SU-DHL-6 (cell line): Measurements from ENCODE around the gene ZNF385C.
"Not testable (repeated sequence)": the region's sequence is repeated elsewhere in the genome, so short reads cannot be mapped to it uniquely, and the experiment has no call there.

Experiments used
- H2AFZ ChIP-seq: fragments of 200-600 bp; sonication (generic); 2 replicates; pipeline ENCODE4 v1.6.1; 2014; ENCODE audit warnings: low read depth, mild to moderate bottlenecking, moderate library complexity, mixed read lengths, antibody characterized with exemption, low read length; ENCODE audit not compliant: severe bottlenecking
- H3F3A ChIP-seq: fragments of 200-600 bp; shearing (Covaris generic); 2 replicates; pipeline ENCODE4 v1.6.0; 2016; ENCODE audit warnings: antibody characterized with exemption, mild to moderate bottlenecking; ENCODE audit not compliant: insufficient read depth
- H3K27ac ChIP-seq: fragments of 200-600 bp; sonication (generic); 2 replicates; pipeline ENCODE4 v1.5.1; 2016; ENCODE audit warnings: low read depth, mild to moderate bottlenecking, low read length, moderate library complexity, mixed read lengths
- H3K27me3 ChIP-seq: fragments of 200-600 bp; sonication (generic), shearing (Covaris generic); 2 replicates; pipeline ENCODE4 v1.6.0; 2014; ENCODE audit warnings: mild to moderate bottlenecking, low read length
- H3K36me3 ChIP-seq: fragments of 200-600 bp; sonication (generic); 2 replicates; pipeline ENCODE4 v1.6.1; 2014; ENCODE audit warnings: mild to moderate bottlenecking, low read length, mixed read lengths
- H3K4me2 ChIP-seq: fragments of 300-600, 200-600 bp; shearing (Covaris generic), sonication (generic); 2 replicates; pipeline ENCODE4 v1.6.0; 2014; ENCODE audit warnings: low read length, low read depth, mild to moderate bottlenecking; ENCODE audit not compliant: poor library complexity, severe bottlenecking
- H3K4me3 ChIP-seq: fragments of 200-600 bp; sonication (generic); 2 replicates; pipeline ENCODE4 v1.5.1; 2014; ENCODE audit warnings: antibody characterized with exemption, low read length, mild to moderate bottlenecking, mixed read lengths; ENCODE audit not compliant: insufficient read depth, poor library complexity, severe bottlenecking
- H3K79me2 ChIP-seq: fragments of 200-600 bp; sonication (generic); 2 replicates; pipeline ENCODE4 v1.6.1; 2014; ENCODE audit warnings: mild to moderate bottlenecking, low read length, moderate library complexity; ENCODE audit not compliant: insufficient read depth
- H3K9ac ChIP-seq: fragments of 200-600 bp; sonication (generic); 2 replicates; pipeline ENCODE4 v1.7.0; 2014; ENCODE audit warnings: mild to moderate bottlenecking, low read length
- H3K9me2 ChIP-seq: fragments of 200-600 bp; sonication (generic); replicated peaks from 2 replicates; pipeline ENCODE4 v1.6.1; 2014; ENCODE audit warnings: low read length; ENCODE audit not compliant: insufficient read depth
- H3K9me3 ChIP-seq: fragments of 200-600 bp; sonication (generic); 2 replicates; pipeline ENCODE4 v1.6.1; 2014; ENCODE audit warnings: low read length, mixed read lengths; ENCODE audit not compliant: insufficient read depth
- H4K20me1 ChIP-seq: fragments of 200-600 bp; sonication (generic); 2 replicates; pipeline ENCODE4 v1.6.1; 2014; ENCODE audit warnings: low read depth, mild to moderate bottlenecking, antibody characterized with exemption, low read length, moderate library complexity, mixed read lengths
- EZH2phosphoT487 ChIP-seq: fragments of 200-600 bp; sonication (generic), shearing (Covaris generic); conservative IDR thresholded peaks from 2 replicates; pipeline ENCODE4 v1.6.1; 2018; ENCODE audit warnings: mild to moderate bottlenecking, antibody characterized with exemption, low read length, moderate library complexity, mixed read lengths
- TF ChIP-seq, protein P1 (sequence below): fragments of 200-600 bp; sonication (generic); IDR thresholded peaks from one replicate; pipeline ENCODE4 v1.5.1; 2017; ENCODE audit warnings: antibody characterized with exemption, mild to moderate bottlenecking, low read length, moderate library complexity; ENCODE audit not compliant: insufficient read depth, poor library complexity, severe bottlenecking

ZNF385C gene, protein sequence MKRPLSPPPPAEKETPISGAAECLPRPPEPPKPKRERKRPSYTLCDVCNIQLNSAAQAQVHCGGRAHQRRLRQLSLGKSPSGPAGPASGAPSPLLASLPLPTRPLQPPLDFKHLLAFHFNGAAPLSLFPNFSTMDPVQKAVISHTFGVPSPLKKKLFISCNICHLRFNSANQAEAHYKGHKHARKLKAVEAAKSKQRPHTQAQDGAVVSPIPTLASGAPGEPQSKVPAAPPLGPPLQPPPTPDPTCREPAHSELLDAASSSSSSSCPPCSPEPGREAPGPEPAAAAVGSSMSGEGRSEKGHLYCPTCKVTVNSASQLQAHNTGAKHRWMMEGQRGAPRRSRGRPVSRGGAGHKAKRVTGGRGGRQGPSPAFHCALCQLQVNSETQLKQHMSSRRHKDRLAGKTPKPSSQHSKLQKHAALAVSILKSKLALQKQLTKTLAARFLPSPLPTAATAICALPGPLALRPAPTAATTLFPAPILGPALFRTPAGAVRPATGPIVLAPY

DNA sequence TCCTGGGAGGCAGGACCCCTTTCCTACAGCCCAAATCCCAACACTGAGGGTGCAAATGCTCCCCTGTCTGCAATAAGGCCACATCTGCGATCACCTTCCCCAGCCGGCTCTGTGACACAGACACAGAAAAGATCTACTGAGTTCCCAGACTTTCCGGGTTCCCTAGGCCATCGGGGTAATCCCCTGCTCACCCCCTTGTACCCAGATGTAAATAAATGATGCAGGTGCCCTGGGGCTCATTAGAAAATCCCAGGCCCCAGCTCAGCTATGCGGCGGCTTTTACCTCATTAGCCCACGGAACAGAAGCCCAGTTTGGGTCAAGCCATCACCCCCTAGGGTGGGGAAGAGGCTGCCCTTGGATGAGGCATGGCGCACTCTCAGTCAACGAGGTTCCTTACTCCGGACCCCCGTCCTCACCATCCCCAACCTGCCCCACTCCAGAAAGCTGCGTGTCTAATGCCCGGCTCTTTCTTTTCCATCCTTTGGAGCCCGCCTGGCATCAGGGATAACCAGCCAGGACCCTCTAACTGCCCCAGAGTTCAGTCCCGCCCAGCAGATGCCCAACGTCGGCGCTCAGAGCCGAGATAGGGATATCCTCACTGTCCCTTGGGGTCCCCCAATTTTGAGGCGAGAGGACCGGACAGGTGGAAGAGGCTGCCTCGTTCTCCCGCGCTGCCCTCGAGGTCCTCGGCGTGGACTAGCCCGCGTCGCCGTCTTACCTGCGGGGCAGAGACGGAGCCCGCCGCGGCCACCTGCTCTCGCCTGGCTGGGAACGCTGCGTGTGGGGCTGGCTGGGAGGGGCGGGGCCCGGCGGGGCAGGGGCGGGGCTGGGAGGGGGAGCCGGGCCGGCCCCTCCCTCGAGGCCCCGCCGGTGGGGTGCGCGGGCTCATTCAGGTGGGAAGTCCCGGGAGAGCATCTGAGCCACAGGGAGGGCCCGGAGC is at the start of gene ZNF385C:
Gene ZNF385C (minus strand): TSS at position 783 of the 941 bp plus-strand sequence. CDS start 35,417 bp downstream, outside the sequence.
- H3K27ac ChIP-seq = no peak within 1 kb of the TSS
- peak within 1 kb of the TSS; percentile 59 for H3K4me2 ChIP-seq

DNA sequence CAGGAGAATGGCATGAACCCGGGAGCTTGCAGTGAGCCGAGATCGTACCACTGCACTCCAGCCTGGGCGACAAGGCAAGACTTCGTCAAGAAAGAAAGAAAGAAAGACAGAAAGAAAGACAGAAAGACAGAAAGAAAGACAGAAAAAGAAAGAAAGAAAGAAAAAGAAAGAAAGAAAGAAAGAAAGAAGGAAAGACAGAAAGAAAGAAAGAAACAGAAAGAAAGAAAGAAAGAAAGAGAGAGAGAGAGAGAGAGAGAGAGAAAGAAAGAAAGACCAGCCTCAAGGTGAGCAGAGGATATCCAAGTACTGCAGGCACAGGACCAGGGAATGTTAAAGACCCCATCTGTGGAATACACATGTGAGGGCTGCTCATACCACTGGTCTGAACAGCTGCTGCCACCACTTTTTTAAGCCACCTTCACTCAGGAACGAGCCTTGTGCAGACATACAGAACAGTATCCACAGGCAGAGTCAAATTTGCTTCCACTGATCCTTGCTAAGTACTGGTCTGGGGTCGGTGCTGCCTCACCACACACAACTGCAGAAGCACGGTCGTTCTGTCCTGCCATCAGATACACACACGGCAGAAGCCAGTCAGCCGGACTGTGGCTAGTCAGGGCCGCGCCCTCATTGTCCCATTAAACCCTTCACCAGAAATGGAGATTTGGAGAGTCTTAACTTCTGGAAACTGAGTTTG is 48.8 kb upstream of the ZNF385C start:
- no peaks in the 10 kb centered on the region for H3K27me3 ChIP-seq
- no peak overlapping the region for H3K4me3 ChIP-seq
- no peak overlapping the region for H3K9ac ChIP-seq
- no peaks in the 10 kb centered on the region for H3F3A ChIP-seq
- no peaks in the 10 kb centered on the region for H3K9me2 ChIP-seq
- no peak overlapping the region for H2AFZ ChIP-seq
- H3K79me2 ChIP-seq = peaks cover 78% of the 10 kb centered on the region
- TF ChIP-seq, protein P1, sequence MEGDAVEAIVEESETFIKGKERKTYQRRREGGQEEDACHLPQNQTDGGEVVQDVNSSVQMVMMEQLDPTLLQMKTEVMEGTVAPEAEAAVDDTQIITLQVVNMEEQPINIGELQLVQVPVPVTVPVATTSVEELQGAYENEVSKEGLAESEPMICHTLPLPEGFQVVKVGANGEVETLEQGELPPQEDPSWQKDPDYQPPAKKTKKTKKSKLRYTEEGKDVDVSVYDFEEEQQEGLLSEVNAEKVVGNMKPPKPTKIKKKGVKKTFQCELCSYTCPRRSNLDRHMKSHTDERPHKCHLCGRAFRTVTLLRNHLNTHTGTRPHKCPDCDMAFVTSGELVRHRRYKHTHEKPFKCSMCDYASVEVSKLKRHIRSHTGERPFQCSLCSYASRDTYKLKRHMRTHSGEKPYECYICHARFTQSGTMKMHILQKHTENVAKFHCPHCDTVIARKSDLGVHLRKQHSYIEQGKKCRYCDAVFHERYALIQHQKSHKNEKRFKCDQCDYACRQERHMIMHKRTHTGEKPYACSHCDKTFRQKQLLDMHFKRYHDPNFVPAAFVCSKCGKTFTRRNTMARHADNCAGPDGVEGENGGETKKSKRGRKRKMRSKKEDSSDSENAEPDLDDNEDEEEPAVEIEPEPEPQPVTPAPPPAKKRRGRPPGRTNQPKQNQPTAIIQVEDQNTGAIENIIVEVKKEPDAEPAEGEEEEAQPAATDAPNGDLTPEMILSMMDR = no peak
- TF ChIP-seq EZH2phosphoT487 = no peak
- no peak overlapping the region for H3K4me2 ChIP-seq
- H3K9me3 ChIP-seq = no peaks in the 10 kb centered on the region
- H4K20me1 ChIP-seq = no peaks in the 10 kb centered on the region
- peaks cover 3% of the 10 kb centered on the region; the same call in 1 of the 2 replicates for H3K36me3 ChIP-seq
- no peak overlapping the region for H3K27ac ChIP-seq

More for the DNA sequence above, at the start of gene ZNF385C:
- Histone ChIP-seq H3K9me3 (no peaks in the 10 kb centered on the region), H3K27me3 (no peaks in the 10 kb centered on the region), H3K79me2 (no peaks in the 10 kb centered on the region), H2AFZ (peak within 1 kb of the TSS; percentile 31), H3K4me3 (peak within 1 kb of the TSS; percentile 37), H4K20me1 (no peaks in the 10 kb centered on the region), H3F3A (no peaks in the 10 kb centered on the region), H3K9ac (peak within 1 kb of the TSS; percentile 43), H3K9me2 (no peaks in the 10 kb centered on the region), H3K36me3 (no peaks in the 10 kb centered on the region)
- TF ChIP-seq, protein P1 = no peak
- no peak for TF ChIP-seq EZH2phosphoT487

DNA sequence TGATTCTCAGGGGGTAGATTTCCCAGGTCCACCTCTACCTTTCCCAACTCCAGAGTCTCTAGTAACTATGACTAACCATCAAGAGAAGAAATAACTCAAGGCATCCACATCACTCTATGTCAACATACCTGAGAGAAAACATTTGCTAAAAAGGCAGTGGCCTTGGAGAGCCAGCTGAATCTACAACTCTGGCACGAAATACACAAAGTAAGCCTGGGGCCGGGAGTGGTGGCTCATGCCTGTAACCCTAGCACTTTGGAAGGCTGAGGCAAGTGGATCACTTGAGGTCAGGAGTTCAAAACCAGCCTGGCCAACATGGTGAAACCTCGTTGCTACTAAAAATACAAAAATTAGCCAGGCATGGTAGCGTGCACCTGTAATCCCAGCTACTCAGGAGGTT is 44.9 kb upstream of the ZNF385C start:
- not testable (repeated sequence) for H3K27ac ChIP-seq, H3K4me3 ChIP-seq, H3K36me3 ChIP-seq, H3K9ac ChIP-seq, H3K27me3 ChIP-seq, H2AFZ ChIP-seq, H3K4me2 ChIP-seq, H4K20me1 ChIP-seq, H3K9me3 ChIP-seq, H3F3A ChIP-seq, H3K9me2 ChIP-seq
- peaks cover 76% of the 10 kb centered on the region for H3K79me2 ChIP-seq
